GM19452 (cell line): ENCODE results near the gene ATP5F1E.
A peak's percentile ranks its signal among the peaks of the same experiment; 100 is the strongest.
"Not testable (repeated sequence)": the region's sequence is repeated elsewhere in the genome, so short reads cannot be mapped to it uniquely, and the experiment has no call there.

ENCODE experiments used
- ATAC-seq: cut with Tn5 transposase; IDR thresholded peaks from one replicate; pipeline ENCODE4 v1.9.1; 2021; ENCODE audit not compliant: unreplicated experiment

The ATP5F1E gene

DNA sequence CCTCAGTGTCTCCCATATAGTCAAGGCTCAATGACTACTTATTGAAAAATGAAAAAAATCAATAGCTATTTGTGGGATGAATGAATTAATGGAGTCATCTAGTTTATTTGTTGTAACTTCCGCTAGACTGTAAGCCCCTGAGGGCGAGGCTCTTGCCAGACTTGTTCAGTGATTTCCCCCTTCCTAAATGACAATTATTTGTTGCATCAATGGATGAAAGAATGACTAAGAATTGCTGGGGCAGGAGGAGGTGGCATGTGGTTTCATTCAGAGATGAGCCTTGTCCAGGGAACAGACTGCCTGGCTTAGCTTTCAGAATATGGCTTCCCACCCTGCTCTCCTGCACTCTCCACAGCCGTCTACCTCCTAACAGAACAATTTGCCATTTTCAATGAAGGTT, 11.6 kb upstream of the ATP5F1E start:
- ATAC-seq: no peak

- ATAC-seq: peak; percentile 91
These were observed 10.9 kb upstream of the ATP5F1E start for GRCh38 chr20:59042796-59043631.

GRCh38 chr20:59042151-59042795, 10.1 kb upstream of the ATP5F1E start, which contains the start of gene PRELID3B:
TSS of gene PRELID3B (minus strand) at chr20:59042786. CDS start at chr20:59042730, 56 bp downstream.
- peak; percentile 30 for ATAC-seq

DNA sequence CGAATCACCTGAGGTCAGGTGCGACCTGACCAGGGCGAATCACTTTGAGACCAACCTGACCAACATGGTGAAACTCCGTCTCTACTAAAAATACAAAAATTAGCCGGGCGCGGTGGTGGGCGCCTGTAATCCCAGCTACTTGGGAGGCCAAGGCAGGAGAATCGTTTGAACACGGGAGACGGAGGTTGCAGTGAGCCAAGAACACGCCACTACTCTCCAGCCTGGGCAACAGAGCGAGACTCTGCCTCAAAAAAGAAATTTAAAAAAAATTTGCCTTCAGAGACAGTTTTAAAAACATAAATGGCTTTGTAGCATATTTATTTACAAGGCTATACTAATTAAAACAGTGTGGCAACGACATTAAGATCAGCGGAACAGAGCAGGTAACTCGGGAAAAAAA, 9.4 kb upstream of the ATP5F1E start:
- not testable (repeated sequence) for ATAC-seq

GRCh38 chr20:59040667-59041066, 8.5 kb upstream of the ATP5F1E start:
- no peak for ATAC-seq

DNA sequence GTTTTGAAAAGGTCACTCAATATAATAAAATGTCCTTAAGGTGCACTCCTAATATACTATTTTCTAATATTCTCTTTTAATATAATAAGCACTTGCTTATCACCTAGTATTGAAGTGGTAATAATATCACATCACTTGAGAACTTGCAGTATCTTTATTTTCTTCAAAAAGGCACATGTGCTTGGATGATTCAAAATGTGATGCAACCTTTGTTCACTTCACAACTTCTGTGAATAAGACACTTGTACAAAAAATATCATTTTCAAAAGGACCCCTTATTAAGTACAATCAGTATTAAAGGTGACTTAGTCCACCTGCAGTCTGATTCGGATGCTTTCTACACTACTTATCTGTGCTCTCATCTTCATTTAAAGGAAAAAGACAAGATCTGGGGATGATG, 7.1 kb upstream of the ATP5F1E start:
- ATAC-seq: no peak

DNA sequence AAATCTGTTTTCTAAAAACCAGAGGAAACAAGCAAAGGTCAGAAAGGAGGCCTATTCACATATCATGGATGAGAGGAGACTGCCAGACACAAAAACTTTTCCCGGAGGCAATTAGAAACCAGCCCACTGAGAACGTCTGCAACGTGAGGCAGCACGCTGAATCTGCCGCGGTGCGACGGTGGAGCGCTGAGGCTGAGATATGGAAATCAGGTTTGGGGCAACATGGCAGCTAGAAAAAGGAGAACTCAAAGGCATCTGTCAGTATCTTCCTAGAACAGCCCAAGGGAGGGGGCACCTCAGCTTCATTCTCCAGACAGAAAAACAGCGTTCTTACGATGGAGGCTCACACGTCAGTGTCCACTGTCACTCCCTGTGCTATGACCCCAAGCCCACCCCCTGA, 5.3 kb upstream of the ATP5F1E start:
- no peak for ATAC-seq

DNA sequence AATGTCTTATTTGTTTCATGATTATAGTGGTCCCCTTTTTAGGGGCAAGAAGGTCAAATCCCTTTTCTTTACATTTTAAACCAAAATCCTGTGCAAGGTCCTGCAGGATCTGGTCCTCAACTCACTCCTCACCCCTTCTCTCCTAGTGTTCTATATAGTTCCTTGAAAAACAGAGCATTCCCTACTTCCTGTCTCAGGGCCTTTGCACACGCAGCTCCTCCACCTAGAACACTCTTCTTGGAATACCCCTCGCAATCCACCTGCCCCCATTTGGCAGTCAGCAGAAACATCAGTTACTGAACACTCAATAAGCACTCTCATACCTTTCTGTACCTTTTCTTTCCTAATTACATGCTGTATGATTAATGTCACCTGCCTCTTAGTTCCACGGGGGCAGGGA, 3.2 kb upstream of the ATP5F1E start:
- ATAC-seq: no peak

- ATAC-seq: no peak
These were observed 1.6 kb upstream of the ATP5F1E start for GRCh38 chr20:59033616-59034165.

DNA sequence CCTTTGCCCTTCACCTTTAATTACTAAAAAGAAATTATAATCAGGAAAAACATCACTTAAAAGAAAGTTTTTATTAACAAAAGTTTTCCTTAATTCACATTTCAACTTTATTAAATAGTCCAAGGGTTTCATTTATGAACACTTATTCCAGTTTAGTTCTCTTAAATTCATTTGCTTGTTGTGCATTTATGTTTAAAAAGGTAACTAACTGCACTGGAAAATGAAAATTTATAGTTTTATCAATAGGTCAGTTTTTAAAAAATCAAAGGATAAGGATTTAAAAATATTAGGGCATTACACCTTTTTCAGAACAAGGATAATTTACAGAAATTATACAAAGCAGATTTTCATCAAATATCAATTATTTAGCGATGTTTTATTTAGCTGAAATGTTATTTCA, 958 bp upstream of the ATP5F1E start:
- ATAC-seq: no peak

DNA sequence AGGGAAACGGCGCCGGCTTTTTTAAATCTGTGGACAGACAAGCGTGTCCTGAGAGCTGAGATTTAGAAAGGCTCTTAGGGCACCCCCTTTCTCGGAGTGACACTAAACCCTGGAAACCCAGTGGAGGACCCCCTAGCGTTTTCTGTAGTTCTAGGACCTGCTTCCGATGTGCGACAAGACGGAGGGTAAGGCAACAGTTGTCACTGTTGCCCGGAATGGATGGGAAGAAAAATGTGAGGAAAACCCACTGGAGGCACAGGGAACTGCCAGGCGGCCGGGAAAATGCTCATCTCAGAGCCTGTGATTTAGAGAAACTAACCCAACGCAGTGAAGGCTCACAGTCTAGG, 551 bp upstream of the ATP5F1E start:
- ATAC-seq: no peak

DNA sequence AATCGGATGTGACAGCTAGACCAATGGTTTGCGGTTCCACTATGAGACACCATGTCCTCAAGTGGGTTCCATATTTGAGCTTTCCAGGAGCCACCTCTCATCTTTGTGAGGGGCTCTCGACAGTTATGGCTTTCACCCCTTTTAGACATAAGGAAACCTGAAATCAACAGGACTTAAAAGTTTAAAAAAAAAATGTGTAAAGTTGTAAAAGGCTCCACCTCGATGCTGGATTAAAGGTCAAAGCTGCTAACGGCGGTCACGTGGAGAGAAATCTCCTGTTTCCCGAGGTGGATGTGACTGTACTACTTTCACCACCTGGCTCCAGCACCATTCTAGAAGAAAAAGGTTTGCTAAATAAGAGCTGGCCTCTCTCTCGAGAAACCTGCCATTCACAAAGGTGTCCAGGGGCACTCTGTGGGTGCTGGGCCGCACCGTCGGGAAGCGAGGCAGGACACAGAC, 542 bp downstream of the ATP5F1E start:
- no peak for ATAC-seq

- ATAC-seq: no peak
These were observed 1.1 kb downstream of the ATP5F1E start for GRCh38 chr20:59030911-59031563.

DNA sequence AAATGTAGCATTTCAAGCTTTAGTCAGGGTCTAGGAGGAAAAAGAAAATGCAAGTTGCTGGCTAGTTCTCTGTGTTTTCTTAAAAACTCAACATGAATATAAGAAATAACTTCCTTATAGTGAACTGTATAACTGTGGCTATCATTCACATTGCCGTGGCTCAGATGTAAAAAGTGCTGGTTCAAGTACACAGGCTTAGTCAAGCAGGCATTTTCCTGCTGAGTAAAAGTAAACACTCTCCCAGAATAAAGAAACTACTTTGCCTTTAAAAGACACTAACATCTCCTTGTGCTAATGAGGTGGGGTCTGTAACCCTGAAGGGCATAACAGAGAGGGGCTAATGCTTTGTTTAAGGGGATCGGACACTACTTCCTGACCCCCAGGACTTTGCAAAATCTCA, 3.3 kb downstream of the ATP5F1E start:
- ATAC-seq: no peak

DNA sequence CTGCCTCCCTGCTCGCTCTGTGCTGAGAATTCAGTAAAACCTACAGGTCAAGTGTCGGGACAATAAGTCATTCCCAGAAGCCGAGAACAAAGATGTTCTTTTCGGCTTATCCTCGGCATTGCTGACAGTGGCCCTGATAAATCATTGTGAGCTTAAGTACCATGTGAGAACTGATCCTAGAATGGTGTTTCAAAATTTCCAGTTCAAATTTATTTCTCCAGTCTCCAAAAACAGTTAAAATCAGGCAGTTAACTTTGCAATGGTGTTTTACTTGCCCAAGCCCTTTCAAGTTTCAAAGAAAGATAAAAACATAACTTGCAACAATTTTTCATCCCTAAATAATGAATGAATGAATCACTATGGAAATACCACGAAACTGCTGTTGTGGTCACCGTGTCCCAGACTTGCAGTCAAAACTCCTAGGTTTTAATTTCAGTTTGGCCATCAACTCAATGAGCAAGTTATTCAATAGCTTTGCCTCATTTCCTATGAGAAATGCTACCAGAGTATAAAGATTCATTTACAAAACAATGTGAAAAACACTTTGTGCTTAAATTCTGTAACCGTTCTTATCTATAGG, 4.3 kb downstream of the ATP5F1E start:
- ATAC-seq: no peak

DNA sequence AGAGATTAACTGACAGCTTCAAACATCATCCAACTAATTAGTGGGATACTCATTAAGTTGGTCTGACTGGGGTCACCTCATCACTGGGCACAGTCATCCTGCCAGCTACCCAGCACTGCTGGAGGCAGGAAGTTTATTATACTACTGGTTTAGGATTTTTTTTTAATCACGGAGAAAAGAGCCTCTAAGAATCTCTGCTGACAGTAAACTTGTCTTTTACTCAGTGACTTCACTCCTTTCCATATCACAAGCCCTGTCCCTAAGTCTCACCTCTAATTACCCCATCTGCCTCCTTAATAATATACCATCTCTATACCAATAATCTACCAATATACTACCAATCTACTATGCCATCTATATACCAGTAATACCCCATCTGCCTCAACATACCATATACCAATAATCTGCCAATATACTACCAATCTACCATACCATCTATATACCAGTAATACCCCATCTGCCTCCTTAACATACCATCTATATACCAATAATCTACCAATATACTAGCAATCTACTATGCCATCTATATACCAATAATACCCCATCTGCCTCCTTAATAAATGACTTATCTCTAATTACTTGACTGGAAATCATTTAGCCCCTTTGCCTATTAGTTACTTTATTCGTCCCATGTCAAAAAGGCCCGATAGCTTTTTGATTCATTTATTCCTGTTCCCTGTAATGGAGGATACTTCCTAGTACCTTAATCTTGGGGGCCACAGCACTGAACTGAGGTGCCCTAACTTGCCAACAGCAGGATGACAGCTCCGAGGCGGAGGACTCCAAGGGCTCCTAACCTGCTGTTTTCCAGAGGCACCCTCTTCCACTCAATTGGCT, 5.0 kb downstream of the ATP5F1E start:
- no peak for ATAC-seq

DNA sequence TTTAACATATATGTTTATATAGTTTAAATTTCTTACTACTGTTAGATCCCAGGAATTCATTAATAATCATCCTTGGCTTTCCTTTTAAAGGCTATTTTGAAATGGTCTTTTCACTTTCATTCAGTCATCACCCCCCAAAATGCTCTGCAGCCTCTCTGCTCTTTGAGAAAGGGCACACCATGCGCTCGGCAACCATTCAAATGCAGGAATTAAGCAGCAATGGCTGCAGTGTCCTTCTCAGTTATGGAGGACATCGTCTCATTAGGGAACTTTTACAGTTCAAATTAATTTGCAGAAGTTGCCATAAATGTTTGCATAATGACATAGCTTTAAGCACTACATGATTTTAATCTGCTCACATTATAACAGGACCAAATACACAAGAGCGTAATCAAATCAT, 6.6 kb downstream of the ATP5F1E start:
- no peak for ATAC-seq

DNA sequence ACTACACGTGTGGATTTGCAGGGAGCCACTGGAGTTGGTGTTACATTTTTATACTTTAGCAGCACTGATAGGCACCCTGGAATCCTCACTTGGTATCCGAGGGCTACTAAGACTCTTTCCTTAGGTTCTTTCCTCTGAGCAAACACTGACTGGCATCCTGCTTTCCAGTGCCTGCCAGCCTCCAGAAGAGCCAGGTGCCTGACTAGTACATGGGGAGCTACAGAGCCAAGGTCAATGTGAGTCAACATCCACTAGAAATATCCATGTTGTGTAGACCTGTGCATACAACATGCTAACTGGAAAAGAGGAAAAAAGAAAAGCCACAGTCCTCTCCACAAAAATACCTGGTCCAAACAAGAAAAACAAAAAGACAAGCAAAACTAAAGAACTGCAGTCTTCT, 7.0 kb downstream of the ATP5F1E start:
- ATAC-seq: no peak

DNA sequence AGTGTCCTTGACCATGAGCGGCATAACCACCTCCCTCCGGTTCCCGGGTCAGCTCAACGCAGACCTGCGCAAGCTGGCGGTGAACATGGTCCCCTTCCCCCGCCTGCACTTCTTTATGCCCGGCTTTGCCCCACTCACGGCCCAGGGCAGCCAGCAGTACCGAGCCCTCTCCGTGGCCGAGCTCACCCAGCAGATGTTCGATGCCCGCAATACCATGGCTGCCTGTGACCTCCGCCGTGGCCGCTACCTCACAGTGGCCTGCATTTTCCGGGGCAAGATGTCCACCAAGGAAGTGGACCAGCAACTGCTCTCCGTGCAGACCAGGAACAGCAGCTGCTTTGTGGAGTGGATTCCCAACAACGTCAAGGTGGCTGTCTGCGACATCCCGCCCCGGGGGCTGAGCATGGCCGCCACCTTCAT, 8.0 kb downstream of the ATP5F1E start:
- no peak for ATAC-seq

DNA sequence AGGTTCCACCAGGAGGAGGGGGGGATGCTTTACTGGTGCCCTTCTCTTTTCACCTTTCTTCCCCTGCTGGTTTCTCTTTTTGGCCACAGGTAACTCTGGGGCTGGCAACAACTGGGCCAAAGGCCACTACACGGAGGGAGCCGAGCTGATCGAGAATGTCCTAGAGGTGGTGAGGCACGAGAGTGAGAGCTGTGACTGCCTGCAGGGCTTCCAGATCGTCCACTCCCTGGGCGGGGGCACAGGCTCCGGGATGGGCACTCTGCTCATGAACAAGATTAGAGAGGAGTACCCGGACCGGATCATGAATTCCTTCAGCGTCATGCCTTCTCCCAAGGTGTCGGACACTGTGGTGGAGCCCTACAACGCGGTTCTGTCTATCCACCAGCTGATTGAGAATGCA, 8.5 kb downstream of the ATP5F1E start:
- ATAC-seq: no peak
